CD14-positive monocyte (primary cell): ENCODE results near the gene PAPPA2. TPM values are rescaled to one million over a fixed set of nuclear protein-coding genes. Genes with fewer than 3 reads are reported as not detected.

Experiments
- DNase-seq, 3 donors: peaks; one replicate each; pipeline ENCODE4 v3.0.0-alpha.2; 2011 to 2022
- H2AFZ ChIP-seq: 2 replicates; pipeline ENCODE4 v1.6.0; 2012; ENCODE audit warnings: mild to moderate bottlenecking, low read depth, low read length, inconsistent platforms; ENCODE audit not compliant: insufficient read depth, poor library complexity, severe bottlenecking
- H3K27ac ChIP-seq, 2 donors: 1 replicate in 1 of 2; 2 replicates in 1 of 2; pipeline ENCODE4 v1.5.1; 2012 to 2013; ENCODE audit warnings: low read length in 2 of 2, control low read depth in 1 of 2, inconsistent platforms in 1 of 2, low read depth in 1 of 2, mild to moderate bottlenecking in 1 of 2
- H3K27me3 ChIP-seq, 2 donors: one replicate each; pipeline versions ENCODE4 v1.6.0 to v1.6.1; 2011 to 2013; ENCODE audit warnings: low read length in 2 of 2; ENCODE audit not compliant: control insufficient read depth in 2 of 2, insufficient read depth in 2 of 2
- H3K36me3 ChIP-seq, 2 donors: replicated peaks in 1 of 2; 1 replicate in 1 of 2; 2 replicates in 1 of 2; pipeline versions ENCODE4 v1.5.1 to v1.6.1; 2012 to 2013; ENCODE audit warnings: low read length in 2 of 2, control low read depth in 1 of 2, inconsistent platforms in 1 of 2, mild to moderate bottlenecking in 1 of 2; ENCODE audit not compliant: insufficient read depth in 2 of 2, control insufficient read depth in 1 of 2
- H3K4me1 ChIP-seq, 2 donors: 1 replicate in 1 of 2; 2 replicates in 1 of 2; pipeline versions ENCODE4 v1.5.1 to v1.6.1; 2012 to 2013; ENCODE audit warnings: low read length in 2 of 2, control low read depth in 1 of 2, inconsistent platforms in 1 of 2, mild to moderate bottlenecking in 1 of 2, moderate library complexity in 1 of 2; ENCODE audit not compliant: insufficient read depth in 2 of 2, control insufficient read depth in 1 of 2
- H3K4me2 ChIP-seq: replicated peaks from 2 replicates; pipeline ENCODE3; 2012; ENCODE audit warnings: low read length, moderate library complexity, mild to moderate bottlenecking; ENCODE audit not compliant: poor library complexity, severe bottlenecking; ENCODE audit errors: extremely low read depth
- H3K4me3 ChIP-seq, 3 experiments: fragments of 200-600 bp in 1 of 3; sonication (generic) in 1 of 3; replicated peaks in 1 of 3; 1 replicate in 2 of 3; 2 replicates in 1 of 3; pipeline ENCODE4 v1.5.1; 2011 to 2013; ENCODE audit warnings: low read length in 3 of 3, mild to moderate bottlenecking in 3 of 3, control low read depth in 2 of 3, low read depth in 2 of 3, inconsistent platforms in 1 of 3, moderate library complexity in 1 of 3
- H3K79me2 ChIP-seq: 2 replicates; pipeline ENCODE4 v1.6.0; 2012; ENCODE audit warnings: mild to moderate bottlenecking, control low read depth, inconsistent platforms, low read length, moderate library complexity; ENCODE audit not compliant: insufficient read depth
- H3K9ac ChIP-seq: 2 replicates; pipeline ENCODE4 v1.6.0; 2017; ENCODE audit warnings: low read length, mild to moderate bottlenecking; ENCODE audit not compliant: insufficient read depth, poor library complexity, severe bottlenecking
- H3K9me3 ChIP-seq, 2 donors: replicated peaks in 1 of 2; 1 replicate in 1 of 2; 2 replicates in 1 of 2; pipeline versions ENCODE4 v1.5.1 to v1.6.1; 2012 to 2013; ENCODE audit warnings: low read length in 2 of 2, control low read depth in 1 of 2; ENCODE audit not compliant: control insufficient read depth in 1 of 2, insufficient read depth in 1 of 2
- H4K20me1 ChIP-seq: 2 replicates; pipeline ENCODE4 v1.6.0; 2012; ENCODE audit warnings: mild to moderate bottlenecking, low read length, control low read depth, moderate library complexity; ENCODE audit not compliant: insufficient read depth
- H3K27ac Mint-ChIP-seq, 7 donors: one replicate each; pipeline ENCODE4 v1.8.0; 2020; ENCODE audit warnings: mild to moderate bottlenecking in 7 of 7, mixed read lengths in 7 of 7, moderate library complexity in 6 of 7, inconsistent platforms in 2 of 7
- H3K27me3 Mint-ChIP-seq, 3 donors: one replicate each; pipeline ENCODE4 v1.8.0; 2021 to 2022; ENCODE audit warnings: low read depth in 3 of 3, mild to moderate bottlenecking in 3 of 3, mixed read lengths in 3 of 3, moderate library complexity in 3 of 3, inconsistent platforms in 1 of 3
- H3K36me3 Mint-ChIP-seq, 2 donors: one replicate each; pipeline ENCODE4 v1.8.0; 2020; ENCODE audit warnings: mixed read lengths in 2 of 2, inconsistent platforms in 1 of 2, mild to moderate bottlenecking in 1 of 2
- H3K4me1 Mint-ChIP-seq: one replicate; pipeline ENCODE4 v1.8.0; 2020; ENCODE audit warnings: mild to moderate bottlenecking, mixed read lengths
- H3K4me3 Mint-ChIP-seq, 2 donors: one replicate each; pipeline ENCODE4 v1.8.0; 2020; ENCODE audit warnings: mild to moderate bottlenecking in 2 of 2, mixed read lengths in 2 of 2, moderate library complexity in 1 of 2
- H3K9me3 Mint-ChIP-seq, 7 donors: one replicate each; pipeline ENCODE4 v1.8.0; 2020 to 2022; ENCODE audit warnings: mixed read lengths in 7 of 7, mild to moderate bottlenecking in 6 of 7, moderate library complexity in 6 of 7, inconsistent platforms in 2 of 7
- CTCF ChIP-seq: fragments of 200-600 bp; IDR thresholded peaks from one replicate; pipeline ENCODE4 v1.8.0; 2022; ENCODE audit warnings: antibody characterized with exemption, mild to moderate bottlenecking
- WGBS: methylation state at CpG from one replicate; pipeline ENCODE4 v1.1.5; 2013; ENCODE audit warnings: missing lambda C conversion rate; ENCODE audit not compliant: insufficient coverage; 5-methylcytosine and 5-hydroxymethylcytosine counted together
- intact Hi-C, 2 donors: fragments of 100-400 bp; cut with micrococcal nuclease; formaldehyde crosslinking; loops; one replicate each; pipeline versions ENCODE4 v1.15.0 to v1.15.1; 2023
- polyA plus RNA-seq, 3 donors: library from polyadenylated mRNA; depleted of rRNA in 1 of 3; unstranded in 2 of 3; stranded (reverse) in 1 of 3; fragments of 300-500 nt in 2 of 3; fragments of >200 nt in 1 of 3; fragmentation: Illumina TruSeq in 2 of 3; gene quantifications; 1 replicate in 2 of 3; 2 replicates in 1 of 3; pipeline ENCODE4 v1.2.3, GENCODE V29; 2012 to 2021

PAPPA2 gene
- polyA plus RNA-seq, 3 donors, result not detected

GRCh38 chr1:176531921-176532897 lies 69.2 kb downstream of the PAPPA2 start:
- Histone ChIP-seq H3K27ac (no peak overlapping the region), H3K79me2 (no peaks in the 10 kb centered on the region), H3K4me2 (no peak overlapping the region), H2AFZ (no peak overlapping the region), H3K4me3 (no peak overlapping the region), H3K9me3 (no peaks in the 10 kb centered on the region), H3K36me3 (no peaks in the 10 kb centered on the region), H4K20me1 (no peaks in the 10 kb centered on the region), H3K4me1 (no peaks in the 10 kb centered on the region), H3K9ac (no peak overlapping the region), H3K27me3 (no peaks in the 10 kb centered on the region)
- Mint-ChIP-seq H3K27me3 (no peaks in the 10 kb centered on the region), H3K36me3 (no peaks in the 10 kb centered on the region), H3K4me3 (no peak overlapping the region), H3K4me1 (no peaks in the 10 kb centered on the region), H3K27ac (peak overlapping the region in 1 of 7 donors; percentile 72), H3K9me3 (peaks cover 0 to 13% (median 1%) of the 10 kb centered on the region in 7 donors)
- TF ChIP-seq CTCF, result no peak
- intact Hi-C loops, result no loop called here
- 67% methylated on average over 11 of the region's 16 CpGs for WGBS
- no peak for DNase-seq

- Mint-ChIP-seq H3K27me3 (no peaks in the 10 kb centered on the region), H3K4me3 (no peak overlapping the region), H3K36me3 (no peaks in the 10 kb centered on the region), H3K27ac (no peak overlapping the region), H3K4me1 (no peaks in the 10 kb centered on the region), H3K9me3 (peaks cover 0 to 13% (median 2%) of the 10 kb centered on the region in 7 donors)
- DNase-seq, result no peak
- Histone ChIP-seq H4K20me1 (no peaks in the 10 kb centered on the region), H3K79me2 (no peaks in the 10 kb centered on the region), H3K4me1 (no peaks in the 10 kb centered on the region), H3K4me3 (no peak overlapping the region), H2AFZ (no peak overlapping the region), H3K36me3 (no peaks in the 10 kb centered on the region), H3K9me3 (no peaks in the 10 kb centered on the region), H3K27me3 (no peaks in the 10 kb centered on the region), H3K4me2 (no peak overlapping the region), H3K9ac (no peak overlapping the region), H3K27ac (no peak overlapping the region)
- intact Hi-C loops, result no loop called here
- no peak for TF ChIP-seq CTCF
- no CpG with 5 or more reads among the region's 1 CpG for WGBS
Measured at GRCh38 chr1:176533020-176533419, 70.0 kb downstream of the PAPPA2 start.
